HEK293 (cell line): ENCODE data around the gene TOR2A.

ENCODE experiments used
- CTCF ChIA-PET: fragments of 350-600 bp; formaldehyde crosslinking; extraction: SDS; loops from one replicate; lab custom pipeline; 2021; ENCODE audit warnings: antibody characterized with exemption; lab: Yijun Ruan, JAX
- POLR2A ChIA-PET: fragments of 300-600 bp; formaldehyde crosslinking; extraction: SDS; loops from one replicate; lab custom pipeline; 2020; ENCODE audit warnings: antibody characterized with exemption, inconsistent platforms; lab: Yijun Ruan, JAX
- H3K27ac ChIP-seq: fragments of 200-500 bp; sonication (Bioruptor generic); 2 replicates; pipeline ENCODE4 v1.5.1; 2014; ENCODE audit warnings: low read depth, low read length, control low read depth, inconsistent platforms; ENCODE audit errors: extremely low read depth
- H3K36me3 ChIP-seq, 2 experiments: fragments of 200-500 bp in 1 of 2; sonication (Bioruptor generic) in 1 of 2; 1 replicate in 1 of 2; 2 replicates in 1 of 2; pipeline ENCODE4 v1.5.1; 2014 to 2017; ENCODE audit warnings: inconsistent platforms in 2 of 2, low read length in 2 of 2; ENCODE audit not compliant: control insufficient read depth in 2 of 2, insufficient read depth in 1 of 2
- H3K4me1 ChIP-seq: fragments of 200-500 bp; sonication (Bioruptor generic); 2 replicates; pipeline ENCODE4 v1.5.1; 2014; ENCODE audit warnings: mild to moderate bottlenecking, low read length, inconsistent platforms; ENCODE audit not compliant: control insufficient read depth, insufficient read depth
- H3K4me3 ChIP-seq: 2 replicates; pipeline ENCODE4 v1.5.1; 2011; ENCODE audit warnings: low read depth, mild to moderate bottlenecking, control low read depth, low read length, moderate library complexity
- H3K9me3 ChIP-seq: fragments of 200-500 bp; sonication (Bioruptor generic); 2 replicates; pipeline ENCODE4 v1.5.1; 2014; ENCODE audit warnings: low read depth, low read length, inconsistent platforms; ENCODE audit not compliant: control insufficient read depth, insufficient read depth
- ATF2 ChIP-seq: fragments of 450-650 bp; formaldehyde crosslinking; IDR thresholded peaks from 2 replicates; pipeline ENCODE4 v1.5.1; 2016; ENCODE audit warnings: missing biosample characterization, missing genetic modification characterization, low read depth
- GLI4 ChIP-seq: fragments of 450-650 bp; formaldehyde crosslinking; IDR thresholded peaks from 2 replicates; pipeline ENCODE4 v1.5.1; 2016; ENCODE audit warnings: missing biosample characterization, missing genetic modification characterization
- KLF17 ChIP-seq: fragments of 450-650 bp; formaldehyde crosslinking; IDR thresholded peaks from 2 replicates; pipeline ENCODE4 v1.5.1; 2016; ENCODE audit warnings: missing biosample characterization, missing genetic modification characterization
- KLF7 ChIP-seq: fragments of 450-650 bp; formaldehyde crosslinking; IDR thresholded peaks from 2 replicates; pipeline ENCODE4 v1.5.1; 2016; ENCODE audit warnings: missing biosample characterization, missing genetic modification characterization, borderline replicate concordance
- MEIS1 ChIP-seq: sonication (generic); formaldehyde crosslinking; IDR thresholded peaks from 2 replicates; pipeline ENCODE4 v1.8.1; 2022; ENCODE audit warnings: missing genetic modification reagents, mild to moderate bottlenecking, borderline replicate concordance
- MZF1 ChIP-seq: fragments of 450-650 bp; formaldehyde crosslinking; IDR thresholded peaks from 2 replicates; pipeline ENCODE4 v1.5.1; 2017; ENCODE audit warnings: missing biosample characterization, missing genetic modification characterization, borderline replicate concordance
- SCRT2 ChIP-seq: fragments of 450-650 bp; formaldehyde crosslinking; IDR thresholded peaks from 2 replicates; pipeline ENCODE4 v1.5.1; 2016; ENCODE audit warnings: missing biosample characterization, missing genetic modification characterization
- ZBTB10 ChIP-seq: fragments of 450-650 bp; formaldehyde crosslinking; IDR thresholded peaks from 2 replicates; pipeline ENCODE4 v1.5.1; 2016; ENCODE audit warnings: missing biosample characterization, missing genetic modification characterization
- ZBTB44 ChIP-seq: fragments of 450-650 bp; IDR thresholded peaks from 2 replicates; pipeline ENCODE4 v1.5.1; 2018; ENCODE audit warnings: missing biosample characterization, mild to moderate bottlenecking, missing genetic modification characterization
- ZBTB7A ChIP-seq: fragments of 450-650 bp; formaldehyde crosslinking; IDR thresholded peaks from 2 replicates; pipeline ENCODE4 v1.5.1; 2016; ENCODE audit warnings: low read depth, missing biosample characterization, missing genetic modification characterization
- ZFHX2 ChIP-seq: fragments of 450-650 bp; formaldehyde crosslinking; conservative IDR thresholded peaks from 2 replicates; pipeline ENCODE4 v1.5.1; 2016; ENCODE audit warnings: missing biosample characterization, missing genetic modification characterization
- ZNF112 ChIP-seq: fragments of 450-650 bp; formaldehyde crosslinking; IDR thresholded peaks from 2 replicates; pipeline ENCODE4 v1.5.0; 2017; ENCODE audit warnings: missing biosample characterization, missing genetic modification characterization
- ZNF16 ChIP-seq: fragments of 450-650 bp; formaldehyde crosslinking; IDR thresholded peaks from 2 replicates; pipeline ENCODE4 v1.5.1; 2016; ENCODE audit warnings: low read depth, missing biosample characterization, missing genetic modification characterization
- ZNF174 ChIP-seq: fragments of 450-650 bp; formaldehyde crosslinking; IDR thresholded peaks from 2 replicates; pipeline ENCODE4 v1.5.0; 2017; ENCODE audit warnings: missing biosample characterization, mild to moderate bottlenecking, missing genetic modification characterization
- ZNF274 ChIP-seq, 2 experiments: fragments of 200-500 bp in 1 of 2; fragments of 450-650 bp in 1 of 2; sonication (Bioruptor generic) in 1 of 2; formaldehyde crosslinking in 1 of 2; IDR thresholded peaks; 2 replicates each; pipeline versions ENCODE4 v1.5.1 to v1.6.1; 2014 to 2016; ENCODE audit warnings: borderline replicate concordance in 1 of 2, inconsistent platforms in 1 of 2, low read length in 1 of 2, missing biosample characterization in 1 of 2, missing genetic modification characterization in 1 of 2
- ZNF362 ChIP-seq: fragments of 450-650 bp; formaldehyde crosslinking; IDR thresholded peaks from 2 replicates; pipeline ENCODE4 v1.5.1; 2016; ENCODE audit warnings: missing biosample characterization, missing genetic modification characterization
- ZNF404 ChIP-seq: fragments of 450-650 bp; formaldehyde crosslinking; IDR thresholded peaks from 2 replicates; pipeline ENCODE4 v1.5.1; 2017; ENCODE audit warnings: missing biosample characterization, missing genetic modification characterization
- ZNF521 ChIP-seq: fragments of 450-650 bp; formaldehyde crosslinking; IDR thresholded peaks from 2 replicates; pipeline ENCODE4 v1.5.1; 2017; ENCODE audit warnings: missing biosample characterization, mild to moderate bottlenecking, missing genetic modification characterization
- ZNF558 ChIP-seq: fragments of 450-650 bp; formaldehyde crosslinking; IDR thresholded peaks from 2 replicates; pipeline ENCODE4 v1.5.1; 2016; ENCODE audit warnings: missing biosample characterization, missing genetic modification characterization
- ZNF596 ChIP-seq: fragments of 450-650 bp; IDR thresholded peaks from 2 replicates; pipeline ENCODE4 v1.5.0; 2018; ENCODE audit warnings: missing biosample characterization, mild to moderate bottlenecking, missing genetic modification characterization, moderate library complexity
- ZNF610 ChIP-seq: fragments of 450-650 bp; formaldehyde crosslinking; IDR thresholded peaks from 2 replicates; pipeline ENCODE4 v1.5.1; 2016; ENCODE audit warnings: missing biosample characterization, missing genetic modification characterization, borderline replicate concordance
- ZNF645 ChIP-seq: fragments of 450-650 bp; formaldehyde crosslinking; IDR thresholded peaks from 2 replicates; pipeline ENCODE4; 2016; ENCODE audit warnings: missing biosample characterization, missing genetic modification characterization
- ZNF747 ChIP-seq: fragments of 450-650 bp; formaldehyde crosslinking; IDR thresholded peaks from 2 replicates; pipeline ENCODE4 v1.5.1; 2016; ENCODE audit warnings: missing biosample characterization, missing genetic modification characterization
- ZNF792 ChIP-seq: fragments of 450-650 bp; formaldehyde crosslinking; IDR thresholded peaks from 2 replicates; pipeline ENCODE4 v1.5.1; 2016; ENCODE audit warnings: missing biosample characterization, missing genetic modification characterization

TOR2A gene

GRCh38 chr9:127733614-127734013 lies 1.5 kb downstream of the TOR2A start:
- peaks cover 0 to 6% of the 10 kb centered on the region in 2 experiments; a peak in 1 of 3 replicates for H3K36me3 ChIP-seq
- no peak overlapping the region for H3K4me3 ChIP-seq
- H3K4me1 ChIP-seq = no peaks in the 10 kb centered on the region
- no peak for TF ChIP-seq ZNF521 (tag by site-specific recombination)
- no peak for TF ChIP-seq ZNF747
- TF ChIP-seq ZNF596 (tag by site-specific recombination) = no peak
- no peak for TF ChIP-seq ZNF404 (tag by site-specific recombination)
- no peak for TF ChIP-seq ZNF112 (tag by site-specific recombination)
- TF ChIP-seq SCRT2 (tag by site-specific recombination) = no peak
- H3K27ac ChIP-seq = no peak overlapping the region
- CTCF ChIA-PET = interaction anchor here (0.6 to 3.6 kb wide), 13 partner anchors 12 to 284 kb away, joined by 3 to 72 read pairs (median 10); no protein-coding TSS in a partner anchor
- no peaks in the 10 kb centered on the region for H3K9me3 ChIP-seq
- POLR2A ChIA-PET = no interaction called here

GRCh38 chr9:127732444-127732843 lies 2.6 kb downstream of the TOR2A start:
- H3K4me1 ChIP-seq = no peaks in the 10 kb centered on the region
- no peaks in the 10 kb centered on the region for H3K9me3 ChIP-seq
- H3K27ac ChIP-seq = no peak overlapping the region
- CTCF ChIA-PET = interaction anchor here (1.3 to 3.2 kb wide), 5 partner anchors 11 to 228 kb away, joined by 4 to 72 read pairs (median 4); no protein-coding TSS in a partner anchor
- peaks cover 0 to 6% of the 10 kb centered on the region in 2 experiments; a peak in 1 of 3 replicates for H3K36me3 ChIP-seq
- TF ChIP-seq ZBTB10 (tag by site-specific recombination) (no peak), ZNF174 (tag by site-specific recombination) (no peak), KLF17 (tag by site-specific recombination) (no peak), ZNF645 (tag by site-specific recombination) (no peak), GLI4 (tag by site-specific recombination) (no peak), KLF7 (tag by site-specific recombination) (no peak), ZBTB44 (tag by site-specific recombination) (no peak), ZFHX2 (tag by site-specific recombination) (no peak), MZF1 (tag by site-specific recombination) (no peak), ZNF274 (IDR thresholded peaks at IDR 0.05; ENCODE audit: low read length) (no peak), ZNF274 (tag by site-specific recombination; IDR thresholded peaks at IDR 0.05; ENCODE audit: borderline replicate concordance) (no peak), ZBTB7A (tag by site-specific recombination) (no peak), ZNF362 (tag by site-specific recombination) (no peak), ATF2 (tag by site-specific recombination) (no peak), ZNF792 (tag by site-specific recombination) (no peak), ZNF16 (no peak), ZNF558 (tag by site-specific recombination) (no peak), MEIS1 (no peak), ZNF610 (tag by site-specific recombination) (no peak)
- POLR2A ChIA-PET = no interaction called here
- no peak overlapping the region for H3K4me3 ChIP-seq
